Caco-2 (cell line): ENCODE results near the gene TULP3. TPM values are rescaled to one million over a fixed set of nuclear protein-coding genes. Genes with fewer than 3 reads are reported as not detected.

Experiments
- BruUV-seq: library from RNA; stranded (reverse); fragments of 400-500 nt; replicated peaks from 2 replicates; lab custom pipeline; 2021; lab: Mats Ljungman, UMichigan
- CTCF ChIA-PET: fragments of 300-600 bp; sonication (Branson Sonifier 250); formaldehyde crosslinking; loops from one replicate; lab custom pipeline; 2022; ENCODE audit warnings: antibody characterized with exemption; lab: Charles Lee
- POLR2A ChIA-PET: fragments of 300-600 bp; sonication (Branson Sonifier 250); formaldehyde crosslinking; loops from one replicate; lab custom pipeline; 2022; ENCODE audit warnings: antibody characterized with exemption; lab: Charles Lee
- DNase-seq, 2 experiments: peaks; one replicate each; pipeline versions ENCODE4 v3.0.0 to v3.0.0-alpha.2; 2020 to 2022
- H3K27me3 ChIP-seq: replicated peaks from 2 replicates; pipeline ENCODE4 v1.6.0; 2011; ENCODE audit warnings: low read length; ENCODE audit not compliant: control insufficient read depth, insufficient read depth
- H3K36me3 ChIP-seq: 2 replicates; pipeline ENCODE4 v1.5.1; 2011; ENCODE audit warnings: low read length; ENCODE audit not compliant: control insufficient read depth, insufficient read depth
- H3K4me1 ChIP-seq: fragments of 250-450 bp; sonication (Bioruptor Pico); 2 replicates; pipeline ENCODE4 v1.5.1; 2020; ENCODE audit warnings: mild to moderate bottlenecking
- H3K4me3 ChIP-seq: 2 replicates; pipeline ENCODE4 v1.5.1; 2011; ENCODE audit warnings: low read depth, mild to moderate bottlenecking, control low read depth, low read length
- H3K9me3 ChIP-seq: fragments of 250-450 bp; sonication (Bioruptor Pico); 2 replicates; pipeline ENCODE4 v1.5.1; 2020; ENCODE audit warnings: mild to moderate bottlenecking, moderate library complexity
- H3K27ac Mint-ChIP-seq: one replicate; pipeline ENCODE4 v1.8.0; 2022; ENCODE audit warnings: mixed read lengths; ENCODE audit not compliant: unreplicated experiment
- H3K27me3 Mint-ChIP-seq: one replicate; pipeline ENCODE4 v1.8.0; 2022; ENCODE audit warnings: mixed read lengths; ENCODE audit not compliant: insufficient read depth, unreplicated experiment
- H3K36me3 Mint-ChIP-seq: one replicate; pipeline ENCODE4 v1.8.0; 2022; ENCODE audit warnings: mild to moderate bottlenecking, mixed read lengths; ENCODE audit not compliant: insufficient read depth, unreplicated experiment
- H3K4me1 Mint-ChIP-seq: one replicate; pipeline ENCODE4 v1.8.0; 2022; ENCODE audit warnings: low read depth, mixed read lengths; ENCODE audit not compliant: unreplicated experiment
- H3K4me3 Mint-ChIP-seq: one replicate; pipeline ENCODE4 v1.8.0; 2022; ENCODE audit warnings: mild to moderate bottlenecking, moderate library complexity, mixed read lengths; ENCODE audit not compliant: unreplicated experiment
- H3K9me3 Mint-ChIP-seq: one replicate; pipeline ENCODE4 v1.8.0; 2022; ENCODE audit warnings: mixed read lengths; ENCODE audit not compliant: unreplicated experiment
- CTCF ChIP-seq, 2 experiments: fragments of 200-600 bp in 1 of 2; IDR thresholded peaks; 1 replicate in 1 of 2; 2 replicates in 1 of 2; pipeline versions ENCODE4 v1.5.1 to v1.8.0; 2011 to 2022; ENCODE audit warnings: antibody characterized with exemption in 1 of 2, control low read depth in 1 of 2, inconsistent platforms in 1 of 2, low read depth in 1 of 2, low read length in 1 of 2, mild to moderate bottlenecking in 1 of 2, moderate library complexity in 1 of 2; ENCODE audit not compliant: insufficient read depth in 1 of 2, severe bottlenecking in 1 of 2, unreplicated experiment in 1 of 2
- intact Hi-C: fragments of 100-400 bp; cut with micrococcal nuclease; formaldehyde crosslinking; loops from one replicate; pipeline ENCODE4 v1.10.0; 2022; ENCODE audit not compliant: unreplicated experiment
- total RNA-seq: library from RNA; stranded (reverse); gene quantifications from 2 replicates; pipeline ENCODE4 v1.2.3, GENCODE V29; 2022

The TULP3 gene
- total RNA-seq, 1 experiment from 2014 or later: 31.0 TPM

GRCh38 chr12:2877047-2877952 is 13.4 kb upstream of the TULP3 start, which contains the start of the genes FOXM1 and RHNO1:
Gene FOXM1, minus strand, starts transcription at chr12:2877174. Its CDS starts 2,696 bp downstream, at chr12:2874478.
Gene RHNO1, plus strand, starts transcription at chr12:2877223. Its CDS starts 8,144 bp downstream, at chr12:2885367.
- H3K27me3 Mint-ChIP-seq: no peaks in the 10 kb centered on the region
- no peaks in the 10 kb centered on the region for H3K9me3 Mint-ChIP-seq
- H3K4me3 ChIP-seq: peak within 1 kb of the TSS; percentile 96
- ChIA-PET POLR2A (interaction anchor here (0.6 to 1.5 kb wide), 8 partner anchors 8 to 32 kb away, joined by 3 to 22 read pairs (median 5); partner anchors contain the start of gene TULP3), CTCF (interaction anchor here (0.7 to 1.8 kb wide), 11 partner anchors 8 to 517 kb away, joined by 3 to 14 read pairs (median 3); no protein-coding TSS in a partner anchor)
- H3K4me1 Mint-ChIP-seq: peaks cover 31% of the 10 kb centered on the region
- H3K4me1 ChIP-seq: peaks cover 28% of the 10 kb centered on the region
- peak within 1 kb of the TSS; percentile 99 for H3K27ac Mint-ChIP-seq
- peak; percentile 94 to 97 for DNase-seq
- peaks cover 3% of the 10 kb centered on the region; the same call in 1 of the 2 replicates for H3K36me3 ChIP-seq
- H3K36me3 Mint-ChIP-seq: peaks cover 68% of the 10 kb centered on the region
- H3K4me3 Mint-ChIP-seq: peak within 1 kb of the TSS; percentile 75
- no peaks in the 10 kb centered on the region for H3K9me3 ChIP-seq
- TSS peak; percentile 74 for BruUV-seq
- peak in 1 of 2 experiments; percentile 28 for TF ChIP-seq CTCF (IDR thresholded peaks at IDR 0.05; ENCODE audit: insufficient read depth in 1 of 2, low read depth in 1 of 2, low read length in 1 of 2, severe bottlenecking in 1 of 2, unreplicated experiment in 1 of 2)
- intact Hi-C loops: loop anchor here (1.0 to 2.0 kb wide), 4 partner anchors 8 to 64 kb away; partner anchors contain the start of genes ITFG2 and TULP3
- no peaks in the 10 kb centered on the region for H3K27me3 ChIP-seq

- intact Hi-C loops: loop anchor here (1.0 to 2.0 kb wide), 4 partner anchors 7 to 65 kb away; partner anchors contain the start of genes ITFG2 and TULP3
- Mint-ChIP-seq H3K27me3 (no peaks in the 10 kb centered on the region), H3K36me3 (peaks cover 60% of the 10 kb centered on the region), H3K9me3 (no peaks in the 10 kb centered on the region), H3K4me3 (peak overlapping the region; percentile 75), H3K4me1 (peaks cover 31% of the 10 kb centered on the region), H3K27ac (peak overlapping the region; percentile 99)
- no peak for TF ChIP-seq CTCF (IDR thresholded peaks at IDR 0.05; ENCODE audit: insufficient read depth in 1 of 2, low read depth in 1 of 2, low read length in 1 of 2, severe bottlenecking in 1 of 2, unreplicated experiment in 1 of 2)
- DNase-seq: no peak
- Histone ChIP-seq H3K4me1 (peaks cover 28% of the 10 kb centered on the region), H3K9me3 (no peaks in the 10 kb centered on the region), H3K4me3 (peak overlapping the region; percentile 96), H3K36me3 (no peaks in the 10 kb centered on the region; the same call in 1 of the 2 replicates), H3K27me3 (no peaks in the 10 kb centered on the region)
- CTCF ChIA-PET: interaction anchor here (0.7 to 1.8 kb wide), 3 partner anchors 24 to 163 kb away, joined by 3 to 5 read pairs (median 3); no protein-coding TSS in a partner anchor
- BruUV-seq: no TSS peak
- POLR2A ChIA-PET: interaction anchor here (1.1 to 1.5 kb wide), 2 partner anchors 12 to 21 kb away, joined by 3 to 7 read pairs; partner anchors contain the start of gene TULP3
Measured at GRCh38 chr12:2877953-2878732, 12.5 kb upstream of the TULP3 start.
